Measurements from ENCODE around the gene IL1F10.

The IL1F10 gene

DNA sequence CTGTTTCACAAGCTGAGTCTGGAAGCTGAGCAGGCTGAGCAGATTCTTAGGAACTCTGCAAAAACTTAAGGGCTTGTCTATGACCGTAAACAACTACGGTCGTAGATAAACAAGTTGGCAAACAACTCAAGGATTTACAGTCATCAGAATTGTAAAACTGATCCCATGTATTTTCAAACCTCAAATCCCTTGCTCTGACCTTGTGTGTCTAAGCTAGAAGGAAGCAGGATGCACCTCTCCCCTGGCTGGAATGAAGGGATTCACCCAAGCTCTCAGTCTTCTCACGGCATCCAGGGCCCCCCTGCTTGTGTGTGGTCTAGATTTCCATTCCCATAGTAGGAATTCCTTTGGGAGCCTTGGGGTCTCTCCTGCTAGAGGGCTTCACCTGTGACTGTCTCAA, 47.2 kb downstream of the IL1F10 start:
- no peak for DNase-seq (ENCODE audit: low read depth, low spot score)
- POLR2A ChIA-PET = no interaction called here

DNA sequence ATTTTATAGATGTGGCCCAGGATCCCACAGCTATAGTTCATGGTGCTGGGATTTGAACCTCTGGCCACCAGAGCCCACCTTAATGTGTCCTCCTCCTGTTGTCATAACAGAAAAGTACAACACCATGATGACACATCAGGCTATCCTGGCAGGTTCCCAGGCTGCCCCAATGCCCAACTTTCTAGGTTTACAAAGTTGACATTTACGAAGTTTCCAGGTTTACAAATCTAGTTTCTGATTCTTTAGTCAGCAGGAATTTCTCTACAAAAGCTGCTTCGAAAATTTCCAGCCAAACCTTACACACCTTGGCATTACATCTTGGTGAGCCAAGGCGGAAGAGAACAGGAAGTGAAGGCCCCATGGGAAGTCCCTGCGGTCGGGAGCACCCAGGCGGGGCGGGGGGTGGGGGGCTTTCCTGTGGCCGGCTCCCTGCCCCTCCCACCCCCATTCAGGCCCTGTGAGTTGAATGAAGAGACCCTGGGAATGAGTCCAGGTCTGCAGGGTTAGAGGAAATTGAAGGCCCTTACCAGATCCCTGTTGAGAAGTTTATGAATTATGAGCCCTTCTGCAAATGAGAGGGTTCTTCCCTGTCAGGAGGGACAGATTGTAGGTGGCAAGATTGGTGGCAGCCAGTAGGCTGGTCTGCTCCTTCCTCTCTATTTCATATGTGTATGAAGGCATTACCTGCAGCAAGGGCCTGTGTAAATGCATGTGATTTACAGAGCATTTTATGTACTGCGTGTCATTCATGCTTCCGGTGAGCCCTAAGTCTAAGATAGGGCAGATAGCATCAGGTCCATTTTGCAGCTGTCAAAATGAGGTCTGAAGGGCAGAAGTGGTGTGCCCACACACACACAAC, 48.6 kb downstream of the IL1F10 start:
- CTCF ChIA-PET = interaction anchor here (1.5 to 20.0 kb wide), 2 partner anchors 23 to 83 kb away, joined by 4 to 226 read pairs; no protein-coding TSS in a partner anchor
- TF ChIP-seq, protein P1, sequence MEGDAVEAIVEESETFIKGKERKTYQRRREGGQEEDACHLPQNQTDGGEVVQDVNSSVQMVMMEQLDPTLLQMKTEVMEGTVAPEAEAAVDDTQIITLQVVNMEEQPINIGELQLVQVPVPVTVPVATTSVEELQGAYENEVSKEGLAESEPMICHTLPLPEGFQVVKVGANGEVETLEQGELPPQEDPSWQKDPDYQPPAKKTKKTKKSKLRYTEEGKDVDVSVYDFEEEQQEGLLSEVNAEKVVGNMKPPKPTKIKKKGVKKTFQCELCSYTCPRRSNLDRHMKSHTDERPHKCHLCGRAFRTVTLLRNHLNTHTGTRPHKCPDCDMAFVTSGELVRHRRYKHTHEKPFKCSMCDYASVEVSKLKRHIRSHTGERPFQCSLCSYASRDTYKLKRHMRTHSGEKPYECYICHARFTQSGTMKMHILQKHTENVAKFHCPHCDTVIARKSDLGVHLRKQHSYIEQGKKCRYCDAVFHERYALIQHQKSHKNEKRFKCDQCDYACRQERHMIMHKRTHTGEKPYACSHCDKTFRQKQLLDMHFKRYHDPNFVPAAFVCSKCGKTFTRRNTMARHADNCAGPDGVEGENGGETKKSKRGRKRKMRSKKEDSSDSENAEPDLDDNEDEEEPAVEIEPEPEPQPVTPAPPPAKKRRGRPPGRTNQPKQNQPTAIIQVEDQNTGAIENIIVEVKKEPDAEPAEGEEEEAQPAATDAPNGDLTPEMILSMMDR (IDR thresholded peaks at IDR 0.05; ENCODE audit: insufficient read depth, low read length, missing control alignments) = no peak
- no peak overlapping the region for H3K4me3 ChIP-seq (ENCODE audit: low read depth, low read length)
- no peak for DNase-seq (ENCODE audit: low read depth, low spot score)
- POLR2A ChIA-PET = no interaction called here

More for the DNA sequence above, 47.2 kb downstream of the IL1F10 start:
- no peak overlapping the region for H3K4me3 ChIP-seq (ENCODE audit: low read depth, low read length)
- TF ChIP-seq, protein P1 (IDR thresholded peaks at IDR 0.05; ENCODE audit: insufficient read depth, low read length, missing control alignments) = no peak
- CTCF ChIA-PET = interaction anchor here (1.5 to 20.0 kb wide), 2 partner anchors 24 to 84 kb away, joined by 4 to 226 read pairs; no protein-coding TSS in a partner anchor

- peak; percentile 42 for DNase-seq (ENCODE audit: low read depth, low spot score)
- POLR2A ChIA-PET = no interaction called here
- TF ChIP-seq, protein P1 (IDR thresholded peaks at IDR 0.05; ENCODE audit: insufficient read depth, low read length, missing control alignments) = no peak
- H3K4me3 ChIP-seq (ENCODE audit: low read depth, low read length) = no peak overlapping the region
- CTCF ChIA-PET = interaction anchor here (1.0 to 20.0 kb wide), 3 partner anchors 9 to 273 kb away, joined by 3 to 226 read pairs (median 7); no protein-coding TSS in a partner anchor
Observed at GRCh38 chr2:113117541-113118262, 49.9 kb downstream of the IL1F10 start.

- TF ChIP-seq, protein P1 (IDR thresholded peaks at IDR 0.05; ENCODE audit: insufficient read depth, low read length, missing control alignments) = no peak
- ChIA-PET POLR2A (no interaction called here), CTCF (interaction anchor here (1.0 to 20.0 kb wide), 4 partner anchors 9 to 272 kb away, joined by 3 to 226 read pairs (median 6); no protein-coding TSS in a partner anchor)
- H3K4me3 ChIP-seq (ENCODE audit: low read depth, low read length) = no peak overlapping the region
- DNase-seq (ENCODE audit: low read depth, low spot score) = no peak
Observed at GRCh38 chr2:113118263-113118657, 50.5 kb downstream of the IL1F10 start.

DNA sequence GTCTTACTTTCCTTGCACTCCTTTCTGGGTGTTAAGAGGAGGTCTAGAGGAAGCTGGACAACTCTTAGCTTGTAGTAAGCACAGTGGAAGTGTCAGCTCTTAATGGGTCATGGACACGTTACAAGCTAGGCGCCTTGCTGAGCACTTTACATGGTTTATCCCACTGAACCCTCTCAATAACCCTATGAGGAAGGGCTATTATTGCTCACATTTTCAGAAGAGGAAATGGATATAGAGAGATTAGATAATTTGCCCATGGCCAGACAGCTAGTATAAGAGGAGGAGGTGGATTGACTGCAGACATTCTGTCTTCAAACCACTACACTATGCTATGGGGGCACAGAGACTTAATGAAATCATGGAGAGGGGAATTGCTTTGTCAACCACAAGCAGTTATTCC, 51.3 kb downstream of the IL1F10 start:
- no peak overlapping the region for H3K4me3 ChIP-seq (ENCODE audit: low read depth, low read length)
- ChIA-PET POLR2A (no interaction called here), CTCF (interaction anchor here (1.3 to 20.0 kb wide), 3 partner anchors 20 to 271 kb away, joined by 4 to 226 read pairs (median 7); no protein-coding TSS in a partner anchor)
- TF ChIP-seq, protein P1 (IDR thresholded peaks at IDR 0.05; ENCODE audit: insufficient read depth, low read length, missing control alignments) = no peak
- no peak for DNase-seq (ENCODE audit: low read depth, low spot score)

GRCh38 chr2:113120861-113121260, 53.1 kb downstream of the IL1F10 start:
- ChIA-PET POLR2A (no interaction called here), CTCF (interaction anchor here (0.9 to 20.0 kb wide), 4 partner anchors 18 to 269 kb away, joined by 3 to 226 read pairs (median 8); no protein-coding TSS in a partner anchor)
- H3K4me3 ChIP-seq (ENCODE audit: low read depth, low read length) = no peak overlapping the region
- no peak for DNase-seq (ENCODE audit: low read depth, low spot score)
- TF ChIP-seq, protein P1 (IDR thresholded peaks at IDR 0.05; ENCODE audit: insufficient read depth, low read length, missing control alignments) = no peak

All from AG04449 (cell line).